SK-N-SH (cell line): ENCODE measurements around the gene R3HDM2. TPM values are rescaled to one million over a fixed set of nuclear protein-coding genes. Genes with fewer than 3 reads are reported as not detected.

ENCODE experiments used
- CTCF ChIA-PET: fragments of 300-600, 350-600 bp; formaldehyde crosslinking; extraction: SDS; loops from one replicate; lab custom pipeline; 2021; lab: Yijun Ruan, JAX
- POLR2A ChIA-PET: fragments of 350-600 bp; sonication (Branson Sonifier 250); formaldehyde crosslinking; extraction: SDS; loops from one replicate; lab custom pipeline; 2020; ENCODE audit warnings: antibody characterized with exemption, inconsistent platforms; lab: Yijun Ruan, JAX
- DNase-seq: peaks from one replicate; pipeline ENCODE4 v3.0.0; 2012
- H2AFZ ChIP-seq: fragments of 200-600 bp; sonication (generic); 2 replicates; pipeline ENCODE4 v1.8.1; 2016; ENCODE audit warnings: antibody characterized with exemption, mild to moderate bottlenecking, low read depth
- H3F3A ChIP-seq: fragments of 200-600 bp; sonication (generic); replicated peaks from 2 replicates; pipeline ENCODE3; 2016; ENCODE audit warnings: antibody characterized with exemption, mild to moderate bottlenecking; ENCODE audit not compliant: insufficient read depth
- H3K27ac ChIP-seq, 2 experiments: fragments of 200-500 bp in 1 of 2; fragments of 200-600 bp in 1 of 2; sonication (Bioruptor generic) in 1 of 2; sonication (generic), shearing (Covaris generic) in 1 of 2; 2 replicates each; pipeline versions ENCODE4 v1.5.1 to v1.6.1; 2014 to 2016; ENCODE audit warnings: low read depth in 2 of 2, inconsistent platforms in 1 of 2, low read length in 1 of 2, mild to moderate bottlenecking in 1 of 2, mixed read lengths in 1 of 2
- H3K27me3 ChIP-seq: fragments of 200-600 bp; sonication (generic), shearing (Covaris generic); 2 replicates; pipeline ENCODE4 v1.6.1; 2016; ENCODE audit warnings: mixed run types; ENCODE audit not compliant: insufficient read depth
- H3K36me3 ChIP-seq, 2 experiments: fragments of 200-500 bp in 1 of 2; fragments of 200-600 bp in 1 of 2; sonication (Bioruptor generic) in 1 of 2; sonication (generic) in 1 of 2; replicated peaks in 1 of 2; 2 replicates each; pipeline versions ENCODE3 to v1.5.1; 2014 to 2016; ENCODE audit warnings: low read length in 1 of 2, mild to moderate bottlenecking in 1 of 2; ENCODE audit not compliant: insufficient read depth in 2 of 2, control insufficient read depth in 1 of 2
- H3K4me1 ChIP-seq, 2 experiments: fragments of 200-500 bp in 1 of 2; fragments of 200-600 bp in 1 of 2; sonication (Bioruptor generic) in 1 of 2; sonication (generic), shearing (Covaris generic) in 1 of 2; 2 replicates each; pipeline versions ENCODE4 v1.5.1 to v1.6.1; 2014 to 2016; ENCODE audit warnings: low read depth in 1 of 2, low read length in 1 of 2, mixed run types in 1 of 2; ENCODE audit not compliant: insufficient read depth in 2 of 2, control insufficient read depth in 1 of 2
- H3K4me2 ChIP-seq: fragments of 200-600 bp; sonication (generic), shearing (Covaris generic); 2 replicates; pipeline ENCODE4 v1.6.1; 2017; ENCODE audit warnings: mixed run types
- H3K4me3 ChIP-seq, 2 experiments: fragments of 200-500 bp in 1 of 2; fragments of 200-600 bp in 1 of 2; sonication (Bioruptor generic) in 1 of 2; sonication (generic), shearing (Covaris generic) in 1 of 2; 2 replicates each; pipeline versions ENCODE4 v1.5.1 to v1.8.1; 2014 to 2016; ENCODE audit warnings: low read depth in 2 of 2, inconsistent platforms in 1 of 2, low read length in 1 of 2, mild to moderate bottlenecking in 1 of 2, mixed read lengths in 1 of 2, moderate library complexity in 1 of 2
- H3K79me2 ChIP-seq: fragments of 200-600 bp; sonication (generic); 2 replicates; pipeline ENCODE4 v1.8.1; 2017; ENCODE audit warnings: mild to moderate bottlenecking; ENCODE audit not compliant: insufficient read depth
- H3K9ac ChIP-seq: fragments of 200-600 bp; sonication (generic); 2 replicates; pipeline ENCODE4 v1.6.1; 2017; ENCODE audit warnings: mixed run types
- H3K9me2 ChIP-seq: fragments of 200-600 bp; sonication (generic); 2 replicates; pipeline ENCODE4 v1.6.1; 2017; ENCODE audit warnings: mixed run types
- H3K9me3 ChIP-seq: fragments of 200-600 bp; sonication (generic); 2 replicates; pipeline ENCODE4 v1.6.1; 2017; ENCODE audit warnings: mixed run types, mild to moderate bottlenecking, moderate library complexity
- H4K20me1 ChIP-seq: fragments of 200-600 bp; sonication (generic); 2 replicates; pipeline ENCODE4 v1.6.1; 2017; ENCODE audit warnings: mild to moderate bottlenecking, mixed run types; ENCODE audit not compliant: insufficient read depth
- CHD2 ChIP-seq: fragments of 150-350 bp; IDR thresholded peaks from 2 replicates; pipeline ENCODE4 v1.6.1; 2018; ENCODE audit warnings: low read length; ENCODE audit not compliant: partially characterized antibody
- CTCF ChIP-seq: fragments of 200-600 bp; sonication (generic); IDR thresholded peaks from 2 replicates; pipeline ENCODE4 v1.6.1; 2017; ENCODE audit warnings: antibody characterized with exemption, mild to moderate bottlenecking, moderate library complexity
- ELF1 ChIP-seq: IDR thresholded peaks from 2 replicates; pipeline ENCODE4 v1.4.0; 2012
- EP300 ChIP-seq, 2 experiments: IDR thresholded peaks; 2 replicates each; pipeline versions ENCODE4 v1.4.0 to v1.6.1; 2012; ENCODE audit warnings: borderline replicate concordance in 1 of 2, low read depth in 1 of 2, low read length in 1 of 2
- FOSL2 ChIP-seq: IDR thresholded peaks from 2 replicates; pipeline ENCODE4 v1.4.0; 2012; ENCODE audit warnings: low read depth, mild to moderate bottlenecking, moderate library complexity, borderline replicate concordance
- FOXM1 ChIP-seq: IDR thresholded peaks from 2 replicates; pipeline ENCODE4 v1.4.0; 2012; ENCODE audit warnings: low read depth, mild to moderate bottlenecking
- MAX ChIP-seq: IDR thresholded peaks from 2 replicates; pipeline ENCODE4 v1.4.0; 2012; ENCODE audit warnings: low read depth
- NFIC ChIP-seq: IDR thresholded peaks from 2 replicates; pipeline ENCODE4 v1.4.0; 2012; ENCODE audit warnings: borderline replicate concordance
- NRF1 ChIP-seq: IDR thresholded peaks from 2 replicates; pipeline ENCODE4 v1.6.1; 2012; ENCODE audit warnings: low read depth, mild to moderate bottlenecking, low read length
- POLR2AphosphoS5 ChIP-seq: IDR thresholded peaks from 2 replicates; pipeline ENCODE4 v1.6.1; 2012; ENCODE audit warnings: low read depth, low read length
- RAD21 ChIP-seq: IDR thresholded peaks from 2 replicates; pipeline ENCODE4 v1.6.1; 2012; ENCODE audit warnings: mild to moderate bottlenecking, low read length
- RCOR1 ChIP-seq: fragments of 150-350 bp; IDR thresholded peaks from 2 replicates; pipeline ENCODE4 v1.6.1; 2017; ENCODE audit warnings: antibody characterized with exemption, low read length
- REST ChIP-seq: IDR thresholded peaks from 2 replicates; pipeline ENCODE4 v1.6.1; 2012; ENCODE audit warnings: mild to moderate bottlenecking, low read depth, low read length, moderate library complexity
- SIN3A ChIP-seq: IDR thresholded peaks from 2 replicates; pipeline ENCODE4 v1.6.1; 2012; ENCODE audit warnings: low read depth, mild to moderate bottlenecking, low read length, moderate library complexity, borderline replicate concordance
- SMC3 ChIP-seq: IDR thresholded peaks from 2 replicates; pipeline ENCODE4 v1.6.1; 2012; ENCODE audit warnings: low read depth, low read length, improper control_type of control experiment
- TAF1 ChIP-seq: IDR thresholded peaks from 2 replicates; pipeline ENCODE4 v1.6.1; 2012; ENCODE audit warnings: low read depth, mild to moderate bottlenecking, low read length, moderate library complexity, borderline replicate concordance
- USF1 ChIP-seq: IDR thresholded peaks from 2 replicates; pipeline ENCODE4 v1.4.0; 2012; ENCODE audit warnings: low read depth, borderline replicate concordance
- YY1 ChIP-seq: IDR thresholded peaks from 2 replicates; pipeline ENCODE4 v1.4.0; 2012; ENCODE audit warnings: low read depth, mild to moderate bottlenecking
- ZBTB33 ChIP-seq: IDR thresholded peaks from 2 replicates; pipeline ENCODE4 v1.4.0; 2012; ENCODE audit warnings: low read depth, borderline replicate concordance
- WGBS: methylation state at CpG from one replicate; pipeline ENCODE4 v1.1.6; 2017; ENCODE audit warnings: low lambda C conversion rate; 5-methylcytosine and 5-hydroxymethylcytosine counted together
- polyA plus RNA-seq, 3 experiments: library from polyadenylated mRNA; depleted of rRNA; stranded (reverse); fragments of >200 nt; gene quantifications; 2 replicates each; pipeline ENCODE4 v1.2.3, GENCODE V29; 2012

R3HDM2 gene
- polyA plus RNA-seq, 1 of the 3 experiments (the other 2 are of a cell fraction): 23.1 TPM

GRCh38 chr12:57278465-57279381 lies 152.1 kb downstream of the R3HDM2 start:
- POLR2A ChIA-PET: interaction anchor here (0.6 kb wide), 1 partner anchor 14 kb away, joined by 3 read pairs; no protein-coding TSS in a partner anchor
- H3K9me3 ChIP-seq: no peaks in the 10 kb centered on the region
- no peaks in the 10 kb centered on the region for H3K9me2 ChIP-seq

More at GRCh38 chr12:57278465-57279381, 152.1 kb downstream of the R3HDM2 start:
- no peaks in the 10 kb centered on the region for H4K20me1 ChIP-seq
- no peaks in the 10 kb centered on the region for H3K27me3 ChIP-seq
- H3K4me3 ChIP-seq: no peak overlapping the region
- DNase-seq: no peak
- CTCF ChIA-PET: interaction anchor here (0.9 to 2.5 kb wide), 9 partner anchors 13 to 180 kb away, joined by 3 to 14 read pairs (median 4); no protein-coding TSS in a partner anchor
- H3K9ac ChIP-seq: no peak overlapping the region
- peaks cover 2 to 13% of the 10 kb centered on the region in 2 experiments; a peak in 2 of 4 replicates for H3K4me1 ChIP-seq
- H3K4me2 ChIP-seq: no peak overlapping the region
- no peaks in the 10 kb centered on the region; the same call in 1 of the 2 replicates for H3K79me2 ChIP-seq
- H3K36me3 ChIP-seq: peaks cover 18% of the 10 kb centered on the region in 2 experiments
- no peak overlapping the region for H3K27ac ChIP-seq
- peaks cover 19% of the 10 kb centered on the region for H3F3A ChIP-seq
- WGBS: 94% methylated on average over 15 of the region's 15 CpGs
- TF ChIP-seq YY1 (no peak), FOXM1 (no peak), USF1 (no peak), CTCF (no peak), ELF1 (no peak), MAX (no peak), FOSL2 (no peak), TAF1 (no peak), REST (no peak), SMC3 (no peak), RAD21 (no peak), ZBTB33 (no peak), RCOR1 (no peak), SIN3A (no peak), CHD2 (no peak), POLR2AphosphoS5 (no peak), EP300 (IDR thresholded peaks at IDR 0.05; ENCODE audit: borderline replicate concordance in 1 of 2, low read depth in 1 of 2, low read length in 1 of 2) (no peak), NFIC (no peak), NRF1 (no peak)
- H2AFZ ChIP-seq: no peak overlapping the region
